GM18526 (cell line): ENCODE data around the gene TBC1D23.

Experiments used
- POLR2A ChIP-seq: IDR thresholded peaks from 3 replicates; pipeline ENCODE4 v1.6.1; 2011; ENCODE audit not compliant: insufficient read length; ENCODE audit errors: extremely low read depth

The TBC1D23 gene

GRCh38 chr3:100271522-100271921 is 10.7 kb downstream of the TBC1D23 start:
- no peak for TF ChIP-seq POLR2A

DNA sequence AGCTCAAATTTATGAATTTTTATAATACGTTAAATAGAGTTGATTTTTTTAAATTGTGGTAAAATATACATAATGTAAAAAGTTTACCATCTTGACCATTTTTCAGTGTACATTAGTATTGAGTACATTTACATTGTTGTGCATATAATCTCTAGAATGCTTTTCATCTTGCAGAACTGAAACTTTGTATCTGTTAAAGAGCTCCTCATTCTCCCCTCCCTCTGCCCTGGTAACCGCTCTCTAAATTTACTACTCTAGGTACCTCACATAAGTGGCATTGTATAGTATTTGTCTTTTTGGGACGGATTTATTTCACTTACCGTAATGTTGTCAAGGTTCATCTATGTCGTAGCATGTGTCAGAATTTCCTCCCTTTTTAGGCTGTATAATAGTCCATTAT is 13.6 kb downstream of the TBC1D23 start:
- no peak for TF ChIP-seq POLR2A

GRCh38 chr3:100277255-100277800 is 16.5 kb downstream of the TBC1D23 start:
- TF ChIP-seq POLR2A: no peak

GRCh38 chr3:100278910-100279309 is 18.1 kb downstream of the TBC1D23 start:
- TF ChIP-seq POLR2A: no peak

DNA sequence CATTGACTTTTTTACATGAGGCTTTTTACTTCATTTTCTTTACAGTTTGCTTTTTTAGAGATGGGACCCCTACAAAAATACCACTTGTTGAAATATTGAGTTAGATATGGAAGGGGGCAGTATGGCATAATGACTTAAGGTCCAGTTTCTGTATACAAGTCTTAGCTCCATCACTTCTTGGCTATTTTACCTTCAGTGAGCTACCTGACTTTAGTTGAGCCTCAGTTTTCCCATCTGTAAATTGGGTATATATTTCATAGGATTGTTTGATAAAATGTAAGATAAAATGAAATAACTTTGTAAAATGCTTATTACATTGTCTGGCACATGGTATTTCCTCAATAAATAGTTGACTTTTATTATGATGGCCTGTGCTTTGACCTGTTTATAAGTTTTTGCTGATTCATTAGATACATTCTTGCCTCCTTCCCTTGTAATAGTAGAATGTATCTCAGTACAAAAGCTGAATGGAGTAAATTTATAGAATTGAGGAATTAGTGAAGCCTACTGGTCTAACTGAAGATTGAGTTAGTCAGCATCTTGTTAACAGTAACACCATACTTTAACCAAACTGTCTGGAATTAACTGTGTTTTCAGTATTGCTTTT is 27.6 kb downstream of the TBC1D23 start:
- TF ChIP-seq POLR2A: no peak

DNA sequence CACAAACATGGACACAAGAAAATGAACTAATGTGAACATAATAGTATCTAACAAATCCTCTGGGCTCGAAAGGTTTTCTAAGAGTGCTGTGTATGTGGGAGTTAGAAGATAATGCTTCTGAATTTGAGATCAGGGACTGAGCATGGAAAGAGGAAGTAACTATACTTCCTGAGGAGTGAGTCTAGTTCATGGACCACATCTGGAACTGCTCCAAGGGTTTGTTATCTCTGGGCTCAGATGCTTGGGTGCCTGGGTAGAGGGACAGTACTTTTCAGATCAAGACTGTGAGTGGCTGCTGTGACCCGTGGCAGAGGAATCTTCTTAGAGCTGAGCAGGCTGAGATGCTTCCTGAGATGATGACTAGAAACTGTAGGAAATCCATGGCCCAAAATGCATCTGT is 28.5 kb downstream of the TBC1D23 start:
- no peak for TF ChIP-seq POLR2A

DNA sequence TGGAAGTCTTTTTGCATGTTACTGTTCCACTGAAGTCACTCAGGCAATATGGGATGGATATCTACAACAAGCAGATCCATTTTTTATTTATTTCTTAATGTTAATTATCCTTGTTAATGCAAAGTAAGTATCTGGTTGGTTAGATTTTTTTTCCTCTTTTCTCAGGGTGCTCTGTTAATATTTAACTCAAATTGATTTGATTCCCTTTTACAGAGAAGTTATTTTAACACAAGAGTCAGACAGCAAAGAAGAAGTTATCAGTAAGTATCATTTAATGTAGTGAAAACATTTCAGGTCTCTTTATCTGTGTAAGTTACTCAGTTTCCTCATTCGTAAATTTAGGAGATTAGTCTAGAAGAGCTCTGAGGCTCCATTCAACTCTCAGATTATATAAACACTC is 34.3 kb downstream of the TBC1D23 start:
- no peak for TF ChIP-seq POLR2A

GRCh38 chr3:100297784-100298183 is 37.0 kb downstream of the TBC1D23 start:
- no peak for TF ChIP-seq POLR2A

GRCh38 chr3:100299016-100299415 is 38.2 kb downstream of the TBC1D23 start:
- TF ChIP-seq POLR2A: no peak

DNA sequence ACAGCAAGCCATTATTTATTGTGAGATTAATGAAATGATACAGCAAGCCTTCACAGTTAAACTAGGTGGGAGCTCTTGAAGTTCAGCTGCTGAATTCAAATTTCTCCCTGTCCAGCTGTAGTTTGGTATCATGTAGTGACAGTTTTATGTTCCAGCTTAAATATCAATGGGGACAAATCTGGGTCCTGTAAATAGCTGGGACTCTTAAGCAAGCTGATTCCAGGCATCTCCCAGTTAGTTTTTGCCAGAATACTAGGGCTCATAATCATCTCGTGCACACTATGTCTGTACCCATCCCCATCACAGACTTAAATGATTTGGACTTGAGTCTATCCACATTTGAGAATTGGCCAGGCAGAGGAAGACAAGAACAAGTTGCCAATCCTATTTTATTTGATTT is 45.9 kb downstream of the TBC1D23 start:
- TF ChIP-seq POLR2A: no peak

DNA sequence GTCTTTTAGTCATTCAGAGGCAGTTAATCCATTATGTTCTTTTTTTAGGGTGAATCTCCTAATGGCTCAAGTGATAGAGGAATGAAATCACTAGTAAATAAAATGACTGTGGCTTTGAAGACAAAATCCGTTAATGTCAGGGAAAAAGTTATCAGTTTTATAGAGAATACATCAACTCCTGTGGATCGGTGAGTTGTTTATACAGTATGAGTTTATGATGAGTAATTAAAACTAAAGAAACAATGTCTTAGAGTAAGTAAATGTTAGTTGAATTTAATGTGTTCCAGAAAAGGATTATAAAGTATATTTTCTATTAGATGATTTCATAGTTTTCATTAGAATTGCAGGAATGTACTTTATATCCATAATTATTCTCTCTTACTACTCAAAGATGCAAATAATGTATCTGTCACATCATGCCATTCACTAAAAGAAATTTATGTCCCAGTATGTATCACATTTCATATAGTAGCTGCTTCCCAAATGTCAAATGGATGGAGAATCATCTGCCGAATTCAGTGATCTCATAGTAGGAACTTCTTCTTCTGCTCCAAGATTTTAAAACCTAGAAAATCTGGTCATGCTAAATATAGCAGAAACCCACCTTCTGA is 49.7 kb downstream of the TBC1D23 start:
- TF ChIP-seq POLR2A: no peak

DNA sequence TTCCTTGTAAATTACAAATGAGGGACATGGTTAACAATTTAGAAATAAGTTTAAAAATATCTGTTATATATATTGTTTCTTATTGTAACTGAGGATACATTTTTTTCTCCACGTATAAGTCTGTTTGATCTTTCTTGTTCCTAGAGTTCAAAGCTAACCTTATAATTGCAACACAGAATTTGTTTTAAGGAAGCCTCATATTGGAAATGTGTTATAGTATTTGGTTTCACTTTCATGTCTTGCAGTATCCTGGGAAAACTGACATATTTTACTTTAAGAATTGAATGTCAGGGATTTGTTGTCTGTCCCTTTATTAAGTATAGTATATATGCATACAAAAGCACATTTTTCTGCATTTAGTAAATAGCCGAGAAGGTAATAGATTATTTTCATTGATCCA is 50.2 kb downstream of the TBC1D23 start:
- no peak for TF ChIP-seq POLR2A

- TF ChIP-seq POLR2A: no peak
Observed at GRCh38 chr3:100316641-100317069, 55.9 kb downstream of the TBC1D23 start.

DNA sequence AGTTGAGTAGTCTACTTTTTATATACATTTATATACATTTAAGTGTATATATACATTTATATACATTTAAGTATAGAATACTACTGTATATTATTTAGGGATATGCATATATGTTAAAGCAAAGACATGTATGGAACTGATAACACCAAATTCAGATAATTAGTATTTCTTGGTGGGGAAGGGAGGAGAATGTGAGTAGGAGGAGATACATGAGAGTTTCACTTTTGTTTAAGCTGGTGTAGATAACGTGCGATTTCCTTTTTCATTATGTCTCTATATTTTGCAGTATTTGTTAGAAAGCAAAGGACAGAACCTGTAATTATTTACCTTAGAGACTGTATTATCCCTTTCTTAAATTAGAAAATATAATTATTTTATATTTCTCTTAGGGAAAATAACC is 57.1 kb downstream of the TBC1D23 start:
- TF ChIP-seq POLR2A: no peak

- TF ChIP-seq POLR2A: no peak
Observed at GRCh38 chr3:100319951-100320350, 59.2 kb downstream of the TBC1D23 start.

GRCh38 chr3:100324044-100324443 is 63.3 kb downstream of the TBC1D23 start:
- no peak for TF ChIP-seq POLR2A

- no peak for TF ChIP-seq POLR2A
Observed at GRCh38 chr3:100325827-100326226, 65.0 kb downstream of the TBC1D23 start.
